ENCODE measurements around the gene PCDHGA7.
"Not testable (repeated sequence)": the region's sequence is repeated elsewhere in the genome, so short reads cannot be mapped to it uniquely, and the experiment has no call there.

The PCDHGA7 gene

GRCh38 chr5:141430332-141431113, 48.0 kb downstream of the PCDHGA7 start, which contains the start of gene PCDHGA12:
Gene PCDHGA12 (plus strand): TSS chr5:141430507. CDS start chr5:141430760, 253 bp downstream.
- no peak for DNase-seq (ENCODE audit: low spot score)

- no peak for DNase-seq (ENCODE audit: low spot score)
Measured at GRCh38 chr5:141431286-141431685, 48.7 kb downstream of the PCDHGA7 start.

GRCh38 chr5:141432308-141432707, 49.8 kb downstream of the PCDHGA7 start:
- not testable (repeated sequence) for DNase-seq (ENCODE audit: low spot score)

- not testable (repeated sequence) for DNase-seq (ENCODE audit: low spot score)
Measured at GRCh38 chr5:141432726-141433125, 50.2 kb downstream of the PCDHGA7 start.

GRCh38 chr5:141434006-141434405, 51.5 kb downstream of the PCDHGA7 start:
- DNase-seq (ENCODE audit: low spot score): no peak

Data from LoVo (cell line).